ENCODE results near the gene DNLZ. TPM values are rescaled to one million over a fixed set of nuclear protein-coding genes. Genes with fewer than 3 reads are reported as not detected.

Gene DNLZ
- total and polyA plus RNA-seq, 4 donors: 2.0 to 7.1 (median 4.5) TPM

GRCh38 chr9:136383436-136383835 is 19.9 kb upstream of the DNLZ start:
- H3K36me3 ChIP-seq (ENCODE audit: control insufficient read depth in 4 of 4, insufficient read depth in 3 of 4, low read depth in 1 of 4, low read length in 3 of 4): peaks cover 6 to 72% (median 25%) of the 10 kb centered on the region in 4 donors
- WGBS: 97% methylated on average over 20 of the region's 20 CpGs
- H3K4me3 ChIP-seq (ENCODE audit: low read depth in 1 of 3, low read length in 3 of 3): no peak overlapping the region
- TF ChIP-seq FOXA1 (IDR thresholded peaks at IDR 0.05): no peak
- TF ChIP-seq NR2F2 (IDR thresholded peaks at IDR 0.05): no peak
- TF ChIP-seq GABPA (IDR thresholded peaks at IDR 0.05 in 1 of 2, conservative IDR thresholded peaks at IDR 0.05 in 1 of 2): no peak
- H3K9me3 ChIP-seq (ENCODE audit: control insufficient read depth in 4 of 4, low read length in 3 of 4): no peaks in the 10 kb centered on the region
- H3K9ac ChIP-seq (ENCODE audit: low read depth in 1 of 2, low read length in 2 of 2): no peak overlapping the region
- H3K4me1 ChIP-seq (ENCODE audit: control insufficient read depth in 4 of 4, insufficient read depth in 4 of 4, low read length in 3 of 4): peaks cover 0 to 11% (median 3%) of the 10 kb centered on the region in 4 donors
- H3K27me3 ChIP-seq (ENCODE audit: control insufficient read depth in 4 of 4, insufficient read depth in 4 of 4, low read length in 3 of 4): no peaks in the 10 kb centered on the region
- no peak for DNase-seq (ENCODE audit: low spot score)
- no peak overlapping the region for H3K27ac ChIP-seq (ENCODE audit: low read depth in 1 of 2, low read length in 2 of 2)

GRCh38 chr9:136381966-136382513 is 18.5 kb upstream of the DNLZ start:
- H3K4me1 ChIP-seq (ENCODE audit: control insufficient read depth in 4 of 4, insufficient read depth in 4 of 4, low read length in 3 of 4): peaks cover 0 to 17% (median 6%) of the 10 kb centered on the region in 4 donors
- peaks cover 6 to 63% (median 23%) of the 10 kb centered on the region in 4 donors for H3K36me3 ChIP-seq (ENCODE audit: control insufficient read depth in 4 of 4, insufficient read depth in 3 of 4, low read depth in 1 of 4, low read length in 3 of 4)
- H3K9me3 ChIP-seq (ENCODE audit: control insufficient read depth in 4 of 4, low read length in 3 of 4): no peaks in the 10 kb centered on the region
- TF ChIP-seq REST (IDR thresholded peaks at IDR 0.05) (no peak), HNF4A (conservative IDR thresholded peaks at IDR 0.05) (no peak), JUND (IDR thresholded peaks at IDR 0.05) (no peak), EGR1 (IDR thresholded peaks at IDR 0.05; ENCODE audit: low read depth in 2 of 2) (no peak), SP1 (IDR thresholded peaks at IDR 0.05) (no peak), RXRA (IDR thresholded peaks at IDR 0.05) (no peak), NR2F2 (IDR thresholded peaks at IDR 0.05) (no peak), ZBTB33 (IDR thresholded peaks at IDR 0.05) (no peak), YY1 (IDR thresholded peaks at IDR 0.05) (no peak), HNF4G (IDR thresholded peaks at IDR 0.05) (no peak), FOXA1 (IDR thresholded peaks at IDR 0.05) (no peak), GABPA (IDR thresholded peaks at IDR 0.05 in 1 of 2, conservative IDR thresholded peaks at IDR 0.05 in 1 of 2) (no peak), FOXA2 (IDR thresholded peaks at IDR 0.05) (no peak), CTCF (IDR thresholded peaks at IDR 0.05; ENCODE audit: low read depth, low read length, missing input control) (no peak), MAX (IDR thresholded peaks at IDR 0.05) (no peak), ATF3 (IDR thresholded peaks at IDR 0.05) (no peak), TAF1 (conservative IDR thresholded peaks at IDR 0.05) (no peak), RAD21 (IDR thresholded peaks at IDR 0.05) (no peak)
- H3K27me3 ChIP-seq (ENCODE audit: control insufficient read depth in 4 of 4, insufficient read depth in 4 of 4, low read length in 3 of 4): no peaks in the 10 kb centered on the region
- 95% methylated on average over 25 of the region's 25 CpGs for WGBS
- no peak for DNase-seq (ENCODE audit: low spot score)
- no peak overlapping the region for H3K27ac ChIP-seq (ENCODE audit: low read depth in 1 of 2, low read length in 2 of 2)
- H3K4me3 ChIP-seq (ENCODE audit: low read depth in 1 of 3, low read length in 3 of 3): no peak overlapping the region
- H3K9ac ChIP-seq (ENCODE audit: low read depth in 1 of 2, low read length in 2 of 2): no peak overlapping the region
